ENCODE data around the gene NEK1.

The NEK1 gene, protein sequence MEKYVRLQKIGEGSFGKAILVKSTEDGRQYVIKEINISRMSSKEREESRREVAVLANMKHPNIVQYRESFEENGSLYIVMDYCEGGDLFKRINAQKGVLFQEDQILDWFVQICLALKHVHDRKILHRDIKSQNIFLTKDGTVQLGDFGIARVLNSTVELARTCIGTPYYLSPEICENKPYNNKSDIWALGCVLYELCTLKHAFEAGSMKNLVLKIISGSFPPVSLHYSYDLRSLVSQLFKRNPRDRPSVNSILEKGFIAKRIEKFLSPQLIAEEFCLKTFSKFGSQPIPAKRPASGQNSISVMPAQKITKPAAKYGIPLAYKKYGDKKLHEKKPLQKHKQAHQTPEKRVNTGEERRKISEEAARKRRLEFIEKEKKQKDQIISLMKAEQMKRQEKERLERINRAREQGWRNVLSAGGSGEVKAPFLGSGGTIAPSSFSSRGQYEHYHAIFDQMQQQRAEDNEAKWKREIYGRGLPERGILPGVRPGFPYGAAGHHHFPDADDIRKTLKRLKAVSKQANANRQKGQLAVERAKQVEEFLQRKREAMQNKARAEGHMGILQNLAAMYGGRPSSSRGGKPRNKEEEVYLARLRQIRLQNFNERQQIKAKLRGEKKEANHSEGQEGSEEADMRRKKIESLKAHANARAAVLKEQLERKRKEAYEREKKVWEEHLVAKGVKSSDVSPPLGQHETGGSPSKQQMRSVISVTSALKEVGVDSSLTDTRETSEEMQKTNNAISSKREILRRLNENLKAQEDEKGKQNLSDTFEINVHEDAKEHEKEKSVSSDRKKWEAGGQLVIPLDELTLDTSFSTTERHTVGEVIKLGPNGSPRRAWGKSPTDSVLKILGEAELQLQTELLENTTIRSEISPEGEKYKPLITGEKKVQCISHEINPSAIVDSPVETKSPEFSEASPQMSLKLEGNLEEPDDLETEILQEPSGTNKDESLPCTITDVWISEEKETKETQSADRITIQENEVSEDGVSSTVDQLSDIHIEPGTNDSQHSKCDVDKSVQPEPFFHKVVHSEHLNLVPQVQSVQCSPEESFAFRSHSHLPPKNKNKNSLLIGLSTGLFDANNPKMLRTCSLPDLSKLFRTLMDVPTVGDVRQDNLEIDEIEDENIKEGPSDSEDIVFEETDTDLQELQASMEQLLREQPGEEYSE (N-terminal part only)

DNA sequence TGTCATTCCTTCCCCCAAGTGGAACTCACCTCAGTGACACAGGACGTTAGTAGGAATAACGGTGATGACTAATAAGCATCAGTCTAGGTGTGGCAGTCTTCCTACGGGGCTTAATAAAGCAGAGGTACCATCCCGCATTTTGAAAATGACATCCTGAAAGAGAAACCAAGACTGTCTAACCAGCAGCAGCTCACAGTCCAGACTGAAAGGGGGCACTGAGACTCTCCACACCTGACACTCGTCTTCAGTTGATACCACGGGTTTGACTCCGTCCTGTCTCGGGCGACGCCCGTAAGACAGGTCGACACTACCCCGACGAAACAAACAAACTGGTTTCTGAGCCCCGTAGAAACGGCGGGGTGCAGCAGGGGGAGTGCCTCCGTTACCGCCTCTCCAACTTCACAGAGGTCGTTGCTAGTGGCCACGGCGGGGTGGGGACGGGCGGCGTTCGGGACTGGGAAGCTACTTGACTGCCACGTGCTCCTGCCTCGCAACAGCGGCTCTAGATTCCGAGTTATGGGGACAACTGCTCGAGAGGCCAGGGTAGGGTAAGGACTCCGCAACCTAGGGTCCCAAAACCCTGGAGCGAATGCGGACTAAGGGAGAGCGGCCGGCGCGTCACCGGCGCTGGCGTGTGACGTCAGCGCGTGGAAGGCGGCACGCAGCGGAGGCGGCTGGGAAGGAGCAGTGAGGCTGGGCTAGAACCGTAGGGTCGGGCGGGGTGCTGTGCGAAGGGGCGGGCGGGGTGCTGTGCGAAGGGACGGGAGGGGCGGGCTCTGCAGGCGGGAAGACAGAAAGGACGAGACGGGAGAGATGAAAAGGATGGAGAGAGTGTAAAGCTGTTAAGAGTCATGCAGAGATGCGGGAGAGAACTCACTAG, at the start of gene NEK1:
Gene NEK1, minus strand, starts transcription at position 593 of the 880 bp plus-strand sequence. CDS start 9,953 bp downstream, outside the sequence.
- peak; percentile 91 for DNase-seq (ENCODE audit: low spot score)

DNA sequence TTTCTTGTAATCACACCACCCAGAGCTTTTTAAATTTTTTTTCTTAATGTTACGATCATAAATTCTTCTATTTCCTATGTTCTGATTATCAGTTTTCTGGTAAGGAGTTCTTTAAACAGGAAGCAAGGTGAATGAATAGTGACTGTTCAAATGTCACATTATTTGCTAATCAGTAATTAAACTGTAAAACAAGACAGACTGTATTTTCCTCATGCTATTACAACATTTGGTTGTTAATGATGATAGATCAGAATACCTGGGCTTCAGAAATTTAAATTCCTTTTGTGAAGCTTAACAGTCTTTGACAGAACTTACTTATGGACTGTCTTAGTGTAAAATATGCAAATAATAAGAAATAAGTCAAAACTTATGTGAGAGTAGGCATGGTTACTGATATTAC, 49.4 kb upstream of the NEK1 start:
- DNase-seq (ENCODE audit: low spot score): no peak

DNA sequence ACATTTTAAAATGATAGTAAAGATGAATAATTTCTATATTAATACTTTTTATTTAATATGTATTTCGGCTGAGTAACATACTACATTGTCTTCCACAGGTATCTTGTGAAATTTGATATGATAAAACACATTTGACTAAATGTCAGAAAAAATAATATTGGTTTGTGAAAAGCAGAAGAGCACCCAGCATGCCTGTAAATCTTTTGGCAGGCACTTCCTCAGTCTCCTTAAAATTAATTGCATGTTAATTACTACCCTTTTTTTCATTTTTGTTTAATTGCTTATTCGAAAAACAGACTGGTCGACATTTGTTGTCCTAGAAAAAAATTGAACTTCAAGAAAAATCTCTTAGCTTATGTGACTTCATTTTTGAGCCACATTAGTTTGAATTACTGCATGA, 48.5 kb upstream of the NEK1 start:
- no peak for DNase-seq (ENCODE audit: low spot score)

DNA sequence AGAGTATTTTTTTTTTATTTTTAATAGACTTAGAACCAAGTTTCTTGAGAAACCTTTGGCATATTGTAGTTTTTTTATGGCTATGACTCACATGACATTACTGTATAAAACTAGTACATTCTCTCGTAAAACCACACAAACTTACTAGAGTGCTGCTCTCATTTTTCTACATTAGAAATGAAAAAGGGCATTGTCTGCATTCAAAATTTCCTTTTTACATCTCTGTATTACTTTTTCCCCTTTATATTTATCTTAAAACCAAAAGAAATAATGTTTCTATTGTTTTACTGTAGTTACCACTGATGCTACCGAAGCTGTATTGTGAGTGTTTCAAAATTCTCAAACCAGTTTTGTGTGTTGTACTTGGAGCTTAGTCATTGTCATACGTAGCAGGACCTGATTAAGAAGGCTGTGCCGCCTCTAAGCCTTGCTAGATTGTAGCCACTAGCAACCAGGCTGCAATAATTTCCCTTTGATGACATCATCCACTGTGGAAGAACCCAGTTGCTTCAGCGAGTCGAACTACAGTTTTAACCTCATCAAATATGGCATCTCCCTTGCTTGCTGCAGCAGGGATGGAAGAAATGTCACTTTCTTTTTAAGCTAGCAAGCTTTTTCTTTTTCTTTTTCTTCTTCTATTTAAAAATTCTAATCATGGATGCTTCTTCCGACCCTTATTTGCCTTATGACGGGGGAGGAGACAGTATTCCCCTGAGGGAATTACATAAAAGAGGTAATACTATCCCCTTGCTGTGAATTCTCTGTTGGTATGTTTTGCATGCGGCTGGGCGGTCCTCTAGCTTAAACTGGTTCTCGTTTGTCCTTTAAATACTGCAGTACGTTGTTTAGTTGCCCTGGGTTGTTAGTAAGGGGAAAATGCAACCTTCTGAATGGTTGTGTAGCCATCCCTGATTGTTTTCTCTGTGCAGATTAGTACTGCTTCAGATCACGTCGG, 47.6 kb upstream of the NEK1 start:
- peak; percentile 95 for DNase-seq (ENCODE audit: low spot score)

DNA sequence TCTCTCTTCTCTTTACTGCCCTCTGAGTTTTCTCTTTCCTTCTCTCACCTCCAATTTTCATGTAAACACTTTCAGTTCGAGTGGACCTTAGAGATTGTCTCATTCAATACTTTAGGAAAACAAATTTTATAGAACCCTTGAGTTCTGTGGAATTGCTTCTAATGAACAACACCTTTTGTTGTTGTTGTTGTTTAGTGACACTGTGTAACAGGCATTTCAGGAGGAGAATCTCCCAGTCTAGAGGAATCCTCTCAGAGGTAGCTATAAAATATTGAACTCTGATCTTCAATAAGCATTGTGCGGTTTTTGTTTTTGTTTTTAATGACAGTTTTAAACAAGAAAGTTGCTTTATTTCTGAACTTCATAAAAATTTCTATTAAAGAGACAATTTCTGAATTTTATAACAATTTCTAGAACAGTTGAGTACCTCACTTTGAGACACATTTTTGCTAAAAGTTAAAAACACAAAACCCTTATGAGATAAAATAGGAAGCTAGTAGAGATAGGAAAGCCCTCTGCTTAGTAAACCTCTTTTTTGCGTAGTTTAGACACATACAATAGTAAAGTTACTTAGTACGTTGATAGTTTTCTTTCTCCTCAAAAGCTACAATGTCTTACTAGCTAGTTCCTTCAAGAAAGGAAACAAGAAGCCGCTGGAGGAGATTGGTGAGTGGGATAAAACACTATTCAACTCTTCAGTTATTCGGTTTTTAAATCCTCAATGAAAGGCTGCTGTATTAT, 46.8 kb upstream of the NEK1 start:
- no peak for DNase-seq (ENCODE audit: low spot score)

DNA sequence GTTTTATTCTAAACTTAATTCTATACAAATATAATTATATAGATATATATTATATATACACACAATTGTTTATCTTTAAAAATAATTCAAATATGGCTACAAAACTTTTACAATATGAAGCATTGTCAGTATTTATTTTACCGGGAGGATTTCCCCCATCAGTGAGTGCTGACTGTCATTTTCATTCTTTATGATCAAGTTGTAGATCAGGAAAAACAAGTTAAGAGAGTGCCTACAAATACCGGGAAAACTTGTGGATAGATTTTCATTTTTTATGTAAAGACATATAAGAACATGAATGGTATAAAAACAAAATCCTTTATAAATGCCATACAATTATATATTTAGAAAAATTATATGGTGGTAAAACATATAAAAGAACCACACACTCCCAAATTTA, 45.8 kb upstream of the NEK1 start:
- no peak for DNase-seq (ENCODE audit: low spot score)

DNA sequence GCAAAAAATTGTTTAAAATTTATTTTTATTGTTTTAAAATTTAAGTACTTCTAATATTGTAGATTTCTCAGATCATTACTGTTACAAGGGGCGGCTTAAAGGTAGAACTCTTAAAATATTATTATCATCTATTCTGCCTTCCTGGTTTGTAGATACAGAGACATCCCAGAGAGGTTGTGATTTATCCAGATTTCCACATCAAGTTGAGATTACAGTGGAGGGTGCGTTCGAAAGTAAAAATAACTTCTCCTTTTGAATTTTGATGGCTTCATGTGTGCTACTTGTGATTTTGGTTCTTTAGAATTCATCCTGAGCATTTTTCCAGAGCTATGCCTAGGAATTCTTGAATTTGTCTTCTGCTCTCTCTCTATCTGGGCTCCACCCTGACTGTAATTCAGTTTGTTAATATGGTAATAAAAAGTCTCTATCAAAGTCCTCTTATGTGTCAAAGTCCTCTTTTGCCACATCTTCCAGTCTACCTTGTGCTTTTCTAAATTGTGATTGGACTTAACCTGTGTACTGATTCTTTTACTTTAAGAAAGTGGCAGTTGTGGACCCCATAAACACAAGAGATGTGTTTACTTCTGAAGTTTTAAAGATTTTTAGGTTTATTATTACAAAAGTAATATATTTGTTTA, 45.2 kb upstream of the NEK1 start:
- DNase-seq (ENCODE audit: low spot score): no peak

DNA sequence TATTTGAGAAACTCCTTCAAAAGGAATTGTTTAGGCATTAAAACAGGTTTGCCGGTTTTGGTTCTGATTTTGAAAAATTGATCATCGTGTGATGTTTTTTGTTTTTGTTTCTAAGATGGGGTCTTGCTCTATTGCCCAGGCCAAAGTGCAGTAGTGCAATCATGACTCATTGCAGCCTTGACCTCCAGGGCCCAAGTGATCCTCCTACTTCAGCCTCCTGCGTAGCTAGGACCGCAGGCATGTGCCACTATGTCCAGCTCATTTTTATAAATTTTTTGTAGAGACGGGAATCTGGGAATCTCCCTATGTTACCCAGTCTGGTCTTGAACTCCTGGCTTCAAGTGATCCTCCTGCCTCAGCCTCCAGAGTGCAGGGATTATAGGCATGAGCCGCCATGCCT, 43.0 kb upstream of the NEK1 start:
- no peak for DNase-seq (ENCODE audit: low spot score)

DNA sequence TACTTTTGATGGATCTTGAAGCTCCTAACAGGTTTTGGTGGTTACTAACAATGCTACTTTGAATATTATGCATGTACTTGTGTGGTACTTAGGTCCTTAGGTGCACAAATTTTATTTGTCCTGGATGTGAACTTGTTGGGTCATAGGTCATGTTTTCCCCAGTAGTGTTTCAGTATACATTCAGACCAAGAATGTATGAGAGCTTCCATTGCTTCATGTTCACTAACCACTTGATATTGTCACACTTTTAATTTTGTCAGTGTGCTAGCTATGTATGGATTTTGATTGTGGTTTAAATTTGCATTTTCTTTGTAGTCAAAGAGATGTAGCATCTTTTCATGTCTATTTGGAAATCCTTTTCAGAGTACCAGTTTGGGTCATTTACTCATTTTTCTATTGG, 40.2 kb upstream of the NEK1 start:
- no peak for DNase-seq (ENCODE audit: low spot score)

DNA sequence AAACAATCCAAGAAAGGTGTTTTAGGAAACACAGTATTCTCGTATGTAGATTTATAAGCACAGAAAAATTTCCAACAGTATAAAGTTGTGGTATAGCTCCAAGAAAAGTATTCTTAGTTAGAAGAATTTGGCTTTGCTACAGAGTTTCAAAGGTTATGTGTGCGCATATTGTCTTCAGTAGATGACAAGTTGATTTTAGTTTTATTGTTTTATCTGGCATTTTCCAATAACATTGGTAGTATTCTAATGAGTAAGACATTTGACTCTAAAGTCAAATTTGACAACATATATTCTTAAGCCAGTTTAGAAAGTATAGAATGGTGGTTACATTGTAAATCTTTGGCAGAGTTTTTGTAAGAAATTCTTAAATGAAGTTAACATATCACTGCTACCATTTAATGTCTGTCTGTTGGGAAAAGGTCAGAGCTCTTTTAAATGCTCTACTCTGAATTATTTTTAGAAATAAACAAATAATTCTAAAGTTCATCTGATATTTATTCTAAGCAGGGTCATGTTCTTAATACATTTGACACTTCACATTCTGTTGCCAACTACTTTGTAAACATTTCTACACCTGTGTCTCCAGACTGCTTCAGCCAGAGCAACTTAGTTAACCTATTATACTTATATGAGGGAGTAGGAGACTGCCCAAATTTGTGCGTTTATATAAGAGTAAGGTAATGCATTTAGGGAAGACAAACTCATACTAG, 38.0 kb upstream of the NEK1 start:
- no peak for DNase-seq (ENCODE audit: low spot score)

DNA sequence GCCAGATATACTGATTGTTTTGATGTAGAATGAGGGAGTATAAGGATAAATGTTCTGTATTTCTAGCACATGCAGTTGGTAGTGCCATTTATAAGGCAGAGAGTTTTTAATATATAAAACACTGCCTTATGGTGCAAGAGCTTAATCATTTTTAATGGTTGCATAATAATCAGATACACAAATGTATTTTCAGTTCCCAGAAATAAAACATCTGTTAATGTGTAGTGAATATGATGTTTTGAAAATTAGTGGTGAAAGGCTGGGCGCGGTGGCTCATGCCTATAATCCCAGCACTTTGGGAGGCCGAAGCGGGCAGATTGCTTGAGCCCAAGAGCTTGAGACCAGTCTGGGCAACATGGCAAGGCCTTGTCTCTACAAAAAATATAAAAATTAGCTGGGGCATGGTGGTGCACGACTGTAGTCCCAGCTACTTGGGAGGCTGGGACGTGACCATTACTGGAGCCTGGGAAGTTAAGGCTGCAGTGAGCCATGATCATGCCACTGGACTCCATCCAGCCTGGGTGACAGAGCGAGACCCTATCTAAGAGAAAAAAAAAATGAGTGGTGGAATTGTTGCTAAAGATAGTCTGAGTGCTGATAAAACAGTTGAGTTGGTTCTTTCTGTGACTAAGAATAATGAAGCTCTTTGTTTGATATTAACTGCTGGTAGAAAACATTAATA, 37.3 kb upstream of the NEK1 start:
- DNase-seq (ENCODE audit: low spot score): no peak

DNA sequence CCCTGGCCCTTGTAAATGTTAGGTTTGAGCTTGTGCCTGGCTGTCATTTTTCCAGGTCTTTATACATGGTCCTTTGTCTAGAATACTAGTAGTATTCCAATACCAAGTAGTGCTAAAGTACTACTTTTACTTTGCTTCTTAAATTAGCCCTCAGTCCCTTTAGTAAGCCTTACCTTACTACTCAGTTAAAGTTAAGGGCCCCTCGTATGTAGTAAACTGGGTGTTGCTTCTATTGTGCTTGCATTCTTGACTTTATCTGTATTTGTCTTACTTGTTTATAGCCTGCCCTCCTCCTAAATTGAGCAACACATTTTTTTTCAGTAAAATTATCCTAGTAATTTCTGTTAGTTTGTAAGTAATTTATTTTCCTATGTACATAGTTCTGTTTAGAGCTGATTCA, 33.2 kb upstream of the NEK1 start:
- no peak for DNase-seq (ENCODE audit: low spot score)

DNA sequence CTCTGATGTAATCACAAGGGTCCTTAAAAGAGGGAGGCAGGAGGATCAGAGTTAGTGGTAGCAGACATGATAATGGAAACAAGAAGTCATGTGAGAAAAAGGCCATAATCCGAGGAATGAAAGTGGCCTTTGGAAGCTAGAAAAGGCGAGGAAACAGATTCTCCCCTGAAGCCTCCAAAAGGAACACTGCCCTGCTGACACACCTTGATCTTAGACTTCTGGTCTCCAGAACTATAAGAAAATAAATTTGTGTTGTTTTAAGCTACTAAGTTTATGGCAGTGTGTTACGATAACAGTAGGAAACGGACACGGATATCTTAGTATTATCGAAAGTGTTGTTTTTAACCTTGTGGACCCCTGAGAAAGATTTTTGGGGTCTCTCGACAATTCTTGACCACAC, 32.4 kb upstream of the NEK1 start:
- no peak for DNase-seq (ENCODE audit: low spot score)

DNA sequence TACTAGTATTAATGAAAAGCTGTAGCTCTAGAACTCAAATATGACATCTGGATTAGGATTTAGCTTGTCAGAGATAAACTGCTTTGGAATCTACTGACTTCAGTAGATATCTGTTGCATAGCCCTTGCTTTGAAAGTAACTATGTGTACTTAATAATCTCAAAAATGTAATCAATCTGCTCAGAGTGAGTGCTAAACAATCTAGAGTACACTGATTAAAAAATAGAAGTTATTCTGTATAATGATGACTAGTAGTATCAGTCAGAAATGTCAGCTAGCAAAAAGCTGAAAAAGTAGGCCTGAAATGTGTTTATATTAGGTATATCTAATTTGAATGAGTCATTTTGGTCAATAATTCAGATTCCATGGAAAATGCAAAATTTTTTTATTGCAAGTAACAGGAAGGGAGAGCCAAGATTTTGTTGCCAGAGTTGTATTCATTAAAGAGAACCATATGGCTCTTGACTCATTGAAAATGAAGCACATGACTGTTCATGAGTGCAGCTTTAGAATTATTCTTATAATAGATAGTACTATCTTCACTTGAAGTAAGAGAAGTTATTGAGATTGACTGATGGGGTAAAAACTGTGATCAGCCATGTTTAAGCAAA, 28.0 kb upstream of the NEK1 start:
- DNase-seq (ENCODE audit: low spot score): peak; percentile 59

DNA sequence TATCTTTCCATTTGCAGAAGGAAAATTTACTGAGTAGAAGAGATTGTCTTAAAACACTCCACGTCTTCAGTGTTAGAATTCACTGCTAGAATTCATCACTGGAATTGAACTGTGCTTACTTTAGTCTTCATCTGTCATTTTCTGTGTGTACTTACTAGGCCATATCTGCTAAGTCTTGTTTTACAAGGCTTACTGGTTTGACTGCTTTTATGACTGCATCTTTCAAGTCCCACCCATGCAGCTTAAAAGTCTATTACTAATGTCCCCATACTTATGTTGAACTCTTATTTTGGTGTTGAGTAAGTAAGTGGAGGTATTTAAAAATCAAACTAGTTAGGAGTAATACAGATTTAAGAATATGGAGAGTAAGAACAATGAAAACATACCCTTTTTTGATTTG, 22.6 kb upstream of the NEK1 start:
- no peak for DNase-seq (ENCODE audit: low spot score)

DNA sequence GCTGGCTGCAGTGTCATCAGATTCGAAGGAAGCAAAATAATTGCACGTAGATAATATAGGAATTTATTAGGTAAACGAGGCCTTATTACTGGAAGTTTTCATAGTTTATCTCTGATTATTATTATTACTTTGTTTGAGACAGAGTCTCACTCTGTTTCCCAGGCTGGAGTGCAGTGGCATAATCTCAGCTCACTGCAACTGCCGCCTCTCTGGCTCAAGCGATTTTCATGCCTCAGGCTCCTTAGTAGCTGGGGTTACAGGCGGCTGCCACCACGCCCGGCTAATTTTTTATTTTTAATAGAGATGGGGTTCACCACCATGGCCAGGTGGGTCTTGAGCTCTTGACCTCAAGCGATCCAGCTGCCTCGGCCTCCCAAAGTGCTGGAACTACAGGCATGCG, 20.5 kb upstream of the NEK1 start:
- DNase-seq (ENCODE audit: low spot score): no peak

DNA sequence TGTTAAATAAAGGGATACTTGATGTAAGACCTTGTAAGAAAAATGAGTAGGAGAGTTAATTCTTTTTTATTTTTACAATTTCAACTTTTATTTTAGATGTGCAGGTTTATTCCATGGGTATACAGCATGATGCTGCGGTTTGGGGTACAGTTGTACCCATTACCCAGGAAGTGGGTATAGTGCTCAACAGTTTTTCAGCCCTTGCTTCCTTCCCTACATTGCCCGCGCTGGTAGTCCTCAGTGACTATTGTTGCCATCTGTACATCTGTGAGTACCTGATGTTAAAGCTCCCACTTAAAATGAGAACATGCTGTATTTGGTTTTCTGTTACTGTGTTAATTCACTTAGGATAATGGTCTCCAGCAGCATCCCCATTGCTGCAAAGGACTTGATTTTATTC, 17.7 kb upstream of the NEK1 start:
- no peak for DNase-seq (ENCODE audit: low spot score)

DNA sequence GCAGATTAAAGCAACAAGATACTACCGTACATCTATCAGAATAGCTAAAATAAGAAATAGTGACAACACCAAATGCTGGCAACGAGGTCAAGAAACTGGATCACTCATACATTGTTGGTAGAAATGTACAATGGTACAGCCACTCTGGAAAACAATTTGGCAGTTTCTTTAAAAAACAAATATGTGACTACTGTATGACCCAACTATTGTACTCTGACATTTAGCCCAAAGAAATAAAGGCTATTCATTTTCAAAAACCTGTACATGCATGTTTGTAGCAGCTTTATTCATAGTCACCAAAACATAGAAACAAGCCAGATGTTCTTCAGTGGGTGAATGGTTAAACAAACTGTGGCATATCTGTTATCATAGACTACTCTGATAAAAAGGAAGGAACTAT, 16.2 kb upstream of the NEK1 start:
- no peak for DNase-seq (ENCODE audit: low spot score)

Measured in AG08395 (cell line).